ENCODE data around the gene EFCAB6.

Gene EFCAB6

DNA sequence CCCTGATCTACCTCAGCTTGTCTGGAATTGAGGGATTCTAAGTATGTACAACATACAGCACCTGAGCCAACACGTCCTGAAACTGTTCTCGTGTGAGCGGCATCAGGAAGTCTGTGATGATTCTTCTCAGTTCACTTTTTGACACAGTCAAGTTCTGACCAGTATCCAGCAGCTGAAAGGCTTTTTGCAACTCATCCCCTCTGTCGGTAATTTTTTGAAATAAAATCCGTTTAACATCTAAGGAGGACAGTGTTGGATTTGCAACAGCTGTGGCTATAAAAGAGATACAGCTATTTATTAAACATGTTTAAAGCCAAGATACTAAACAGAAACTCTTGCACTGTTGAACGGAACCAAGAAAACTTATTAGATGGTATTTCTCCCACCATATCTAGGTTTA lies 39.3 kb downstream of the EFCAB6 start:
- CTCF ChIA-PET = interaction anchor here (0.6 kb wide), 1 partner anchor 21 kb away, joined by 5 read pairs; no protein-coding TSS in a partner anchor
- TF ChIP-seq, protein P1, sequence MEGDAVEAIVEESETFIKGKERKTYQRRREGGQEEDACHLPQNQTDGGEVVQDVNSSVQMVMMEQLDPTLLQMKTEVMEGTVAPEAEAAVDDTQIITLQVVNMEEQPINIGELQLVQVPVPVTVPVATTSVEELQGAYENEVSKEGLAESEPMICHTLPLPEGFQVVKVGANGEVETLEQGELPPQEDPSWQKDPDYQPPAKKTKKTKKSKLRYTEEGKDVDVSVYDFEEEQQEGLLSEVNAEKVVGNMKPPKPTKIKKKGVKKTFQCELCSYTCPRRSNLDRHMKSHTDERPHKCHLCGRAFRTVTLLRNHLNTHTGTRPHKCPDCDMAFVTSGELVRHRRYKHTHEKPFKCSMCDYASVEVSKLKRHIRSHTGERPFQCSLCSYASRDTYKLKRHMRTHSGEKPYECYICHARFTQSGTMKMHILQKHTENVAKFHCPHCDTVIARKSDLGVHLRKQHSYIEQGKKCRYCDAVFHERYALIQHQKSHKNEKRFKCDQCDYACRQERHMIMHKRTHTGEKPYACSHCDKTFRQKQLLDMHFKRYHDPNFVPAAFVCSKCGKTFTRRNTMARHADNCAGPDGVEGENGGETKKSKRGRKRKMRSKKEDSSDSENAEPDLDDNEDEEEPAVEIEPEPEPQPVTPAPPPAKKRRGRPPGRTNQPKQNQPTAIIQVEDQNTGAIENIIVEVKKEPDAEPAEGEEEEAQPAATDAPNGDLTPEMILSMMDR (conservative IDR thresholded peaks at IDR 0.05; ENCODE audit: low read depth) = no peak
- no peak overlapping the region for H3K27ac ChIP-seq
- no peak for DNase-seq (ENCODE audit: low spot score)
- POLR2A ChIA-PET (ENCODE audit: low non-redundant PET) = no interaction called here

- H3K27ac ChIP-seq = no peak overlapping the region
- TF ChIP-seq, protein P1 (conservative IDR thresholded peaks at IDR 0.05; ENCODE audit: low read depth) = no peak
- DNase-seq (ENCODE audit: low spot score) = no peak
- POLR2A ChIA-PET (ENCODE audit: low non-redundant PET) = no interaction called here
- CTCF ChIA-PET = no interaction called here
Observed at GRCh38 chr22:43755452-43755851, 56.7 kb downstream of the EFCAB6 start.

DNA sequence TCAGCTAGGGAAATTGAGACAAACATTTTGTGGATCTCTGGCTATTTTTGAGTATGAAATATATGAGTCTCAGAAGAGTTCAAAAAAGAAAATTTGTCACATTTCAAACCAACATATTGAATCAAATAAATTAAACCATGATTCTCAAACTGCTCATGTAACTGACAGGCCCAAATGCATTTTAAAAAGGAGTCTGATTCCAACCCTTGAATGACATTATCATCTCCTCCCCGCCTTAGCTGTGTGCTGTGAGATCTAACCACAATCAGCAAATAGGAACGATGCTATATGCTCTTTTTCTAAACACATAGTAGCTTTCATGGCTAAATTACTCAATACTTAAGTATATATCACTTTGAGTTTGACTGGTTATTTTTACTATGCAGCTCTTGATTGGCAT lies 57.1 kb downstream of the EFCAB6 start:
- TF ChIP-seq, protein P1 (conservative IDR thresholded peaks at IDR 0.05; ENCODE audit: low read depth) = no peak
- POLR2A ChIA-PET (ENCODE audit: low non-redundant PET) = no interaction called here
- CTCF ChIA-PET = no interaction called here
- DNase-seq (ENCODE audit: low spot score) = no peak
- no peak overlapping the region for H3K27ac ChIP-seq

DNA sequence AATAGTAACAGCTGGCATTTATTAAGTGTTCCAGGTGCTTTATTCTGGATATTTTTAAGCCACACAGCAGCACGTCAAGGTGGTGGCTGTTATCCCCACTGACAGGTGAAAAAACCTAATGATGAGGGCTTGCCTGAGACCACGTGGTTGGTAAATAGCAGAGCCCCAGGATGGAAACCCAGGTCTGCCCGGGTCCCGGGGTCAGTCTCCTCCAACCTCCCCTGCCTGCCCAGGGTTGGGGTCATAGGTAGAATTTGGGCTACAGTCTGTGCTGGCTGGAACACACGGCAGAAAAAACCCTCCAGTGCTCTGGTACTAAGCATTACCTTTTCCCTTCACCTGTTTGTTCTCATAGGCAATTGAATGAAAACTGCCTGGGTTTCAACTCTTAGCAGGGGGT lies 57.9 kb downstream of the EFCAB6 start:
- DNase-seq (ENCODE audit: low spot score) = no peak
- CTCF ChIA-PET = no interaction called here
- POLR2A ChIA-PET (ENCODE audit: low non-redundant PET) = no interaction called here
- TF ChIP-seq, protein P1 (conservative IDR thresholded peaks at IDR 0.05; ENCODE audit: low read depth) = no peak
- no peak overlapping the region for H3K27ac ChIP-seq

DNA sequence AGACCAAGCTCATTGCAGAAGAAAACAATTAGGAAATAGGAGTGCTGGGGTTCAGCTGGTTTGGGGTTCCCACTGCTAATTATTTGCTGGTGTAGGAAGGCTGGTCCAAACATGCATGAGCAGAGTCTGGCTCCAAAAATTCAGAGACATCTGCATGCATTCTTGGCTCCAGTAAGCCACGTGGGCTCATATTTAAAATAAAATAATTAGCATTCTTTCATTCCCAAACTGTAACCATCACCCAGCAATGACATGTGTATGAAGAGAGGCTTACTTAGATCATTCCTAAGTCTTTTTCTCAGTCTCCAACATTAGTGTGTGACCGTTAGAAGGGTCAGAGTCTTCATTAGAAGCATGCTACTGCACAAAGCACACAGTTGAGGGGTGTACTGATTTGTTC lies 58.4 kb downstream of the EFCAB6 start:
- no peak for DNase-seq (ENCODE audit: low spot score)
- TF ChIP-seq, protein P1 (conservative IDR thresholded peaks at IDR 0.05; ENCODE audit: low read depth) = no peak
- H3K27ac ChIP-seq = no peak overlapping the region
- ChIA-PET CTCF (no interaction called here), POLR2A (ENCODE audit: low non-redundant PET) (no interaction called here)

DNA sequence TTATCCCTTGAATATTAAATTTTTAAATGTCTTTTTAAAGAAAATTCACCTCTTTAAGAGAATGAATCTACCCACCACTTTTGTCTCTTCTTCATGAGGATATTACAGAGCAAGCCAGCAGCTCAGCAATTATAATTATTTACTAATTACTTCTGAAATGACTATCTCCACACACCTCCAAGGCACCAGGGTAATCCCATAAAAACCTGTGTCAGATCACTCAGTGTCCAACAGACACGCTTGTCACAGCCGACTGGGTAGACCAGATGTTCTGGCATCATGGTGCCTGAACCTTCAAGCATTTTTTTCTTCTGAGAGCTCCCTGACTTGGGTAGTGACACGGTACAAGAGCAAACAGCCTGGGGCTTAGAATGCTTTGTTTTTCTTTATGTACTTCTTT lies 61.4 kb downstream of the EFCAB6 start:
- no peak overlapping the region for H3K27ac ChIP-seq
- TF ChIP-seq, protein P1 (conservative IDR thresholded peaks at IDR 0.05; ENCODE audit: low read depth) = no peak
- CTCF ChIA-PET = interaction anchor here (0.6 kb wide), 2 partner anchors 17 to 531 kb away, joined by 3 to 4 read pairs; no protein-coding TSS in a partner anchor
- POLR2A ChIA-PET (ENCODE audit: low non-redundant PET) = no interaction called here
- DNase-seq (ENCODE audit: low spot score) = no peak

- TF ChIP-seq, protein P1 (conservative IDR thresholded peaks at IDR 0.05; ENCODE audit: low read depth) = no peak
- H3K27ac ChIP-seq = no peak overlapping the region
- CTCF ChIA-PET = no interaction called here
- POLR2A ChIA-PET (ENCODE audit: low non-redundant PET) = no interaction called here
- DNase-seq (ENCODE audit: low spot score) = no peak
Observed at GRCh38 chr22:43749473-43749872, 62.6 kb downstream of the EFCAB6 start.

Data from RWPE1 (cell line).